NOMO-1 treated with dmso at 0.1 percent for 144 hours (cell line): ENCODE measurements around the gene RUSF1.
A peak's percentile ranks its signal among the peaks of the same experiment; 100 is the strongest.
"Not testable (repeated sequence)": the region's sequence is repeated elsewhere in the genome, so short reads cannot be mapped to it uniquely, and the experiment has no call there.

Source experiments
- DNase-seq: peaks from one replicate; lab custom pipeline; 2025; ENCODE audit not compliant: unreplicated experiment; lab: John Stamatoyannopoulos, UW

RUSF1 gene

DNA sequence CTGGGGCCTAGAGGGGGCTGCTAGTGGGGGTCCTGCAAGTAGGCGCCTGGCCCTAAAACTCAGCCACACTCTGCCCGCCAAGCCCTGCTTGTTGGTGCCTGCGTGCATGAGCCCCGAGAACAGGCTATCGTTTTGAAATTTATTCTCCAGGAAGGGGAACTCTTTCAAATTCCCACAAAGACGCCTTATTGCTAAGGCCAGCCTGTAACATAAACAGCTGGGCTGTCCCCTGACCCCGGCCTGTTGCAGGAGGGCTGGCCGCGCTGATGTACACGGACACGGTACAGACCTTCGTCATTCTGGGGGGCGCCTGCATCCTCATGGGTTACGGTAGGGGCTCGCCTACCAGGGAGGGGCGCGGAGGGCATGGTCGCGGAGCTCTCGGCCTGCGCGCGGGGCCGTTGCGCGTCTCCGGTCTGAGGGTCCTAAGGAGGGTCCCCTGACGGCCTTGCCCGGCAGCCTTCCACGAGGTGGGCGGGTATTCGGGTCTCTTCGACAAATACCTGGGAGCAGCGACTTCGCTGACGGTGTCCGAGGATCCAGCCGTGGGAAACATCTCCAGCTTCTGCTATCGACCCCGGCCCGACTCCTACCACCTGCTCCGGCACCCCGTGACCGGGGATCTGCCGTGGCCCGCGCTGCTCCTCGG lies 21.0 kb downstream of the RUSF1 start:
- no peak for DNase-seq

DNA sequence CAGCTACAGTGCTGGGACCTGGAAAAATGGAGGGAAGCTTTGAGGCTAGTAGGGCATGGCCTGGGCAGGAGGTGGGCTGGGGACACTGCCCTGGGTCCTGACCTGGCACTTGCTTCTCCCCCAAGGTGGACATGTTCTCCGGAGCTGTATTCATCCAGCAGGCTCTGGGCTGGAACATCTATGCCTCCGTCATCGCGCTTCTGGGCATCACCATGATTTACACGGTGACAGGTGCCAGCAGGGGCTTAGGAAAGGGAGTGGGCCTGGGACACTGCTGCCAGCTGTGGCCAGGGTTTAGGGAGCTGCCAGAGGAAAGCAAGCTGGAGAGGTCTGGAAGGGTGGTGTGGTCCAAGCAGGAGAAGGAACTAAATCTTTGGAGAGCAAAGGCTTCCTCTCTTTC lies 22.1 kb downstream of the RUSF1 start:
- no peak for DNase-seq

DNA sequence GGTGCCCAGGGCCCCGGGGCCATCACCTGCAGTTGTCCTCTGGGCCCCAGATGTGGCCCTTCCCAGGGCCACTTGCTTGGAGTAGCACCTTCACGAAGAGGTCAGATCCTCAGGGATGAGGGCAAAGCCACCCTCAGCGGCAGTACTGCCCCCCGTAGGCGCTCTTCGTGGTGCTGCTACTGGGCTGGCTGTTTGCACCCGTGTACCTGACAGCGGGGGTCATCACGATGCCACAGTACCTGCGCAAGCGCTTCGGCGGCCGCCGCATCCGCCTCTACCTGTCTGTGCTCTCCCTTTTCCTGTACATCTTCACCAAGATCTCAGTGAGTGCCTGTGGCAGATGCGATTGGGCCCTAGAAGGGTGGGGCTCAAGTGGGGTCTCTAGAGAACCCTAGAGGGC lies 22.6 kb downstream of the RUSF1 start:
- no peak for DNase-seq

DNA sequence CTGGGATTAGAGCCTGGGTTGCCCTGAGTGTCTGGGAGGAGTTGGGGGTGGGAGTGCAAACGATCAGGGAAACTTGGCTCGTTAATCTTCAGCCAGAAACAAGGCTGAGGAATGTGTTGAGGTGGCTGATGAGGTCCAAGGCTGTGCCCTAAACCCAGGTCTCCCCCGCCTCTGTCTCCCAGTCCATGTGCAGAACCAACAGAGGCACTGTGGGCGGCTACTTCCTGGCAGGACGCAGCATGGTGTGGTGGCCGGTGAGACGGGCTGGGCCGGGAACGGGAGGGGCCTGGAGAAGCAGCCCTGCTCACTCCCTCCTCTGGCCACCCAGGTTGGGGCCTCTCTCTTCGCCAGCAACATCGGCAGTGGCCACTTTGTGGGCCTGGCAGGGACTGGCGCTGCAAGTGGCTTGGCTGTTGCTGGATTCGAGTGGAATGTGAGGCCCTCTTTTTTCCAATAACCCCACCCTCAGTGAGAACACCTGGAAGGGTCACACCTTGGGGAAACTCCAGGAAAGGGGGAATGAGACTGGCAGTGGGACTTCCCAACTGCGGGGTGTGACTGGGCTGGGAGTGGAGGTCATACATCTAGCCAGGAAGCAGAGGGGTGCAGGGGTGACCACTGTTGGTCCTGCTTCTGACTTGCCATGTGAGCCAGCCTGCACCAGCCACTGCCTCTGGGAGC lies 23.6 kb downstream of the RUSF1 start:
- DNase-seq: no peak

DNA sequence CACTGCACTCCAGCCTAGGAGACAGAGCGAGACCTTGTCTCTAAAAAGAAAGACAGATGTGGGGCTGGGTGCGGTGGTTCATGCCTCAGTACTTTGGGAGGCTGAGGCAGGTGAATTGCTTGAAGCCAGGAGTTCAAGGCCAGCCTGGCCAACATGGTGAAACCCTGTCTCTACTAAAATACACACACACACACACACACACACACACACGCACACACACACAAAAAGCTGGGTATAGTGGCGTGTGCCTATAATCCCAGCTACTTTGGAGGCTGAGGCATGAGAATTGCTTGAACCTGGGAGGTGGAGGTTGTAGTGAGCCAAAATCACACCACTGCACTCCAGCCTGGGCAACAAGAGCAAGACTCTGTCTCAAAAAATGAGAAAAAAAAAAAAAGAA lies 24.1 kb downstream of the RUSF1 start:
- not testable (repeated sequence) for DNase-seq

DNA sequence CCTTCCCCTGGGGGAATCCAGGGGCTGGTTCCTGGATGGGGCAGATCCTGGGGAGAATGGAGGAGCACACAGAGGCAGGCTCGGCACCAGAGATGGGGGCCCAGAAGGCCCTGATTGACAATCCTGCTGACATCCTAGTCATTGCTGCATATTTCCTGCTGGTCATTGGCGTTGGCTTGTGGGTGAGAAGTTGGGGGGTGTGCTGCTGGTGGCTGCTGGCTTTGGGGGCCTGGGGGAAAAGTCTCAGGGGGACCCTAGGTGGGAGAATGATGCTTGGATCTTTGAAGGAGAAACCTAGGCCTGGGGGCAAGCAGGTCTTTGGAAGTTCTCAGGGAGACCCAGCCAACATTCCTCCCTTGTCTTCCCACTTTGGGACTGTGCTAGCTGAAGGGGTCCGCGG lies 25.1 kb downstream of the RUSF1 start, which contains the start of gene SLC5A2:
SLC5A2 (plus strand) TSS at position 43 of the 400 bp plus-strand sequence; CDS start at position 57, 14 bp downstream.
- no peak for DNase-seq

DNA sequence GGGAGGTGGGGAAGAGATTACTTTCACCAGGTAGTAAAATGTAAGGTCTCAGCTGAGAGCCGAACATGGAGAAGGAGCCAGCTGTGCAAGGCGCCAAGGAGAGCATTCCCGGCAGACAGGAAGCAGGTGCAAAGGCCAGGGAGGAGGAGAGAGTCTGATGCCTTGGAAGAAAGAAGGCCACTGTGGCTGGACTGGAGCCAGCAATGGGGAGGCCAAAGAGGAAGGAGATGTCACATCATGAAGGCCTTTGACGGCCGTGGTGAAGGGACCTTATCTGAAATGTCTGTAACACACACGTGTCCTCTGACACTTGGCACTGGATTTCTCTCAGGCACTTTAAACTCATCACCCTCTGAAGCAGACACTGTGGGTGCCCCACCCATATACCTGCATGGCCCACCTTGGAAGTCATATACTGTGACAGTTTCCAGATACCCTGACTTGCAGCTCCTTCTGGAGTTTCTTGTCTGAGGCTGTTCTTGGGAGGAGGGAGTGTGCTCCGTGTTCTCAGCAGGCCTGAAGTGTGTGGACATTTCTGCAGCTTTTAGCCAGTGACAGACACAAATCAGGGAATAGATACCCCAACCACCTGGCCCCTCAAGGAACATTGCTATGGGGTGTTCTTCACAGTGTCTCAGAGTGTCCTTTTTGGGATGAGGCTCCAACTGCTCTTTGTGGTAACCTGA lies 27.2 kb downstream of the RUSF1 start:
- DNase-seq: no peak

DNA sequence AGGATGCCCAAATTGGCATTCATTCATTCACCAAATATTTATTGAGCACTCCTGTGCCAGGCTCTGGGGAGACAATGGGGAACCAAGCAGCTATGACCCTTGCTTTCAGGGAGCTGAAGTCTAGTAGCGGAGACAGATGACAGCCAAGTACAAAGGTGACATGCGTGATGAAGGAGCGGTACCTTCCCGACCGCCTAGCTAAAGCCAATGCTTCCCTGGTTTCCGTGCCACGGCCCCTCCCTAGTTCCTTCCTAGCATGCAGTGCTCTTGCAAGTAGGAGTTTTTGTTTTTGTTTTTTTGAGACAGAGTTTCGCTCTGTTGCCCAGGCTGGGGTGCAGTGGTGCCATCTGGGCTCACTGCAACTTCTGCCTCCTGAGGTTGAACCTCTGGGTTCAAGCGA lies 28.4 kb downstream of the RUSF1 start:
- DNase-seq: no peak

DNA sequence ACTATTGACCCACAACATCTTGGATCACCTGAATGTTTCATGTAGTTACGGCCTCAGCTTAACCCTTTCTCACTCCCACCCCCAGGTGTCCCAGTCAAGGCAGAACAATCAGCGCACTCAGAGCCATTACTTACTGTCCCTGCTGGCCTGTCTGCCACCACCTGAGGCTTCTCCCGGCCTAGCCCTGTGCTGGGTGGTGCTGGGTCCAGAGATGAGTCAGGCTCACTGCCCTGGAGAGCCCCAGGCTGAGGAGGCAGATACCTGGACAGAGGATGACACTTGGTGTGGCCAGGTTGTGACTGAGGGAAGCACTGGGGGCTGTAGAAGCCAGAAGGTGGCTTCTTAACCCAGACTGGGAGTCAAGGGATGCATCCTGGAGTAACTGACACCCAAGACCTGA lies 29.2 kb downstream of the RUSF1 start:
- DNase-seq: no peak

DNA sequence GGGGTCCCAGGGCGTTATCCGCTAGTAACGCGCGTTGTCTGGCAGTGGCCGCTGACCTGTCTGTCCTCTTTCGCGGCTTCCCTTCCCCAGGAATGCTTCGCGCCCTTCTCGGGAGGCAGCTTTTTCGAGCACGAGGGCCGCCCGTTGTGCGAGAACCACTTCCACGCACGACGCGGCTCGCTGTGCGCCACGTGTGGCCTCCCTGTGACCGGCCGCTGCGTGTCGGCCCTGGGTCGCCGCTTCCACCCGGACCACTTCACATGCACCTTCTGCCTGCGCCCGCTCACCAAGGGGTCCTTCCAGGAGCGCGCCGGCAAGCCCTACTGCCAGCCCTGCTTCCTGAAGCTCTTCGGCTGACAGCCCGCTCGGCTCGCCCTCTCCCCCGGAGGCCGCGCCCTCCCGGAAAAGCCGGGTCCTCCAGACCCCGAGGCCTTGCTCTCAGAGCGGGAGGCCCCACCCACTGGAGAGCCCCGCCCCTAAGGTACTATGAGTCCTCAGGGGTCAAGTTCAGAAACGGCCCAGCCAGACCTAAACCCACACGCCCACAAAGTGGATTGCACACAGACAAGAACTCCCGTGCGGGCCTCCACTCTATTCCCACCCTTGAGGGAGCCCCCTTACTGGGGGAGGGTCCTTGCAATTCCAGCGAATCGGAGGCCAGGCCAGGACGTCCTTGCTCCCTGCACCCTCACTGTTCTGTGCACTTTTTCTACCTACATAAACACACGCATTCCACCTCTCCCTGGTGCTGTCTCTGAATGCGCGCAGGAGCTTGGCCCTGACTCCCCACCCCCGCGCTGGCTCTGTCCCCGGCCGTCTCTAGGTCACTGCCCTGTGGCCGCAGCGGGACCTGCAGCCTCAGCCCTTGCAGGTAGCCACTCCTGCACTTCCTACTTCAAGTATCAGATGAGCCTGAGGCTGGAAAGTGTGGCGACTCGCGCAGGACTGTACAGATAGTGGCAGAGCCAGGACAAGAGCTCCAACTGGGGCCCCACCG lies 30.7 kb downstream of the RUSF1 start:
- DNase-seq: peak; percentile 69

DNA sequence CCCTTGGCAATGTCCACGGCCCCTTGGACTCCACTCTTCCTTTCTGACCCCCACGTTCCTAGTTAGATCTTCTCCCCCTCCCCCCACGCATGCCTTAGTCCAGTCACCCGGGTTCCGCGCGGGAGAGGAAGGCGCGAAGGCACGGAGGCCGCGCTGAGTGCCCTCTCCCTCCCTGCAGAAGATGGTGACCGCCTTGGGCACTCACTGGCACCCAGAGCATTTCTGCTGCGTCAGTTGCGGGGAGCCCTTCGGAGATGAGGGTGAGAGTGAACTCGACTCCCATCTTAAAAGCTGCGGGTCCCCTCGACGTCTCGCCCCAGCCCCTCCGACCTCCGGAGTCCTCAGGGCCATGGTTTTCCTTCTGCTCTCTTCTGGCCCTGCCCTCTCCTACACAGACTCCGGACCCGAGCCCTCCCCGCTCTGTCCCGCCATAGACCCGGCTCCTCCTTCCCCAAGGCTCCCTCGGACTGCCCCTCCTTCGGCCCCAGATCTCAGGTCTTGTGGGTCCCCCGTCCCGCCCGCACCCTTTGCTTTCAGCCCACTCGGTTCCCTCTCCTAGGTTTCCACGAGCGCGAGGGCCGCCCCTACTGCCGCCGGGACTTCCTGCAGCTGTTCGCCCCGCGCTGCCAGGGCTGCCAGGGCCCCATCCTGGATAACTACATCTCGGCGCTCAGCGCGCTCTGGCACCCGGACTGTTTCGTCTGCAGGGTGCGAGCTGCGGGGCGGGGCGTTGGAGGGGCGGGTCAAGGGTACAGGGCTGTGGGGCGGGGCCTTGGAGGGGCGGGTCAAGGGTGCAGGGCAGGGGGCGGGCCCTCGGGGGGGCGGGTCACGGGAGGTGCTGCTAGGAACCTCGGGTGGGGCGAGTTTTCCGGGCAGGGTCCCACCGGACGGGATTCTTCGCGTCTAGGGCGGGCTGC lies 31.6 kb downstream of the RUSF1 start:
- DNase-seq: peak; percentile 62

DNA sequence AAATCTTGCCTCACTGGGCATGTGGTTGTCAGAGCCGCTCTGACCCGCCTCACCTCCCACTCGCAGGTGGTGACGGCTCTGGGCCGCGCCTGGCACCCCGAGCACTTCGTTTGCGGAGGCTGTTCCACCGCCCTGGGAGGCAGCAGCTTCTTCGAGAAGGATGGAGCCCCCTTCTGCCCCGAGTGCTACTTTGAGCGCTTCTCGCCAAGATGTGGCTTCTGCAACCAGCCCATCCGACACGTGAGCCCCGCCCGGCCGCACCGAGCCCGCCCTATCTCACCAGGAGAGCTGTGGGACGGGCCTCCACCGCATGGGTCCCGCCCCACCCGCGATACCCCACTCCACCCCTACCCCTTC lies 32.3 kb downstream of the RUSF1 start:
- no peak for DNase-seq

DNA sequence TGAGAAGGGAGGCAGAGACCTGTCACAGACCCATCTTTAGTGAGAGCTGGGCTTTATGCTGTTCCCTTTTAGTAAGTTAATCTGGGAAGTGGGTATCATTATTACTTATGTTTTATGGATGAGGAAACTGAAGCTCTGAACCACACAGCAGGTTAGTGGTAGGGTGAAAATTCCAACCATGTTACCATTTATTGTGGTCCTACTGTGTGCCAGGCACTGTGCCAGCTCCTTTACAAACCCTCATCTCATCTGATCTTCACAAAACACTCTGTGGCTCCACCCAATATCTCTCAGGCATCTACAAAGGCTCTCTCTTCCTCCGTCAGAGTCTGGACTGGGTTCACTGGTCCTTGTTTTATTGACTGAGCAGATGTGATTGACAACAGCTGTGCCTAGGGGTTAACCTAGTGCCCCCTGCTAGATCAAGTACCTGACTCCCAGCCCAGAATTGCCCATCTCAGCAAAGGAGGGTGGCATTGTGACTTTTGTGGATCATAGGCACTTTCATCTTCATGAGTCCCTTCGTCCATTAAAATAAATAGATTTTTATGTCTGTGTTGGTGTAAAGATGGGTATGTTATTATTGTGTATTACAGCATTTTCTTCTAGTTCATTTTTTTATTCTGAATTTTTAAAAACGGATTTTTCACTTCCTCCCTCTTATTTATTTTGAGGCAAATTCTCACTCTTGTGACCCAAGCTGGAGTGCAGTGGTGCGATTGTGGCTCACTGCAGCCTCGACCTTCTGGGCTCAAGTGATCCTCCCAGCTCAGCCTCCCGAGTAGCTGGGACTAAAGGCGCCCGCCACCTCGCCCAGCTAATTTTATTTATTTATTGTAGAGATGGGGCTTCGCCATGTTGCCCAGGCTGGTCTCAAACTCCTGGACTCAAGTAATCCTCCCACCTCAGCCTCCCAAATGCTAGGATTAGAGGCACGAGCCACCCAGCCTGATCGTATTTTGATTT lies 33.1 kb downstream of the RUSF1 start:
- DNase-seq: no peak

DNA sequence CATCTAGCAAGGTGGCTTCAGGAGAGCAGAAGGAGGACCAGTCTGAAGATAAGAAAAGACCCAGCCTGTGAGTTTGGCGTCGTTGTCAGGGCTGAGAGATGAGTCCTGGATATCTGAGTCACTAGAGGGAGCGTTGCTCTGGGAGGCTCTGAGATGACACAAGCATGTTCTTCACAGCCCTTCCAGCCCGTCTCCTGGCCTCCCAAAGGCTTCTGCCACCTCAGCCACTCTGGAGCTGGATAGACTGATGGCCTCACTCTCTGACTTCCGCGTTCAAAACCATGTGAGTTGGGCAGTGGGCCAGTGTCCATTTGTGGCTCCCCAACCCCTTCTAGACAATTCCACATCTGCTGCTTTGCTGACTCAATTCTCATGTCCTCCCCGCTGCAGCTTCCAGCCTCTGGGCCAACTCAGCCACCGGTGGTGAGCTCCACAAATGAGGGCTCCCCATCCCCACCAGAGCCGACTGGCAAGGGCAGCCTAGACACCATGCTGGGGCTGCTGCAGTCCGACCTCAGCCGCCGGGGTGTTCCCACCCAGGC lies 33.9 kb downstream of the RUSF1 start:
- no peak for DNase-seq

DNA sequence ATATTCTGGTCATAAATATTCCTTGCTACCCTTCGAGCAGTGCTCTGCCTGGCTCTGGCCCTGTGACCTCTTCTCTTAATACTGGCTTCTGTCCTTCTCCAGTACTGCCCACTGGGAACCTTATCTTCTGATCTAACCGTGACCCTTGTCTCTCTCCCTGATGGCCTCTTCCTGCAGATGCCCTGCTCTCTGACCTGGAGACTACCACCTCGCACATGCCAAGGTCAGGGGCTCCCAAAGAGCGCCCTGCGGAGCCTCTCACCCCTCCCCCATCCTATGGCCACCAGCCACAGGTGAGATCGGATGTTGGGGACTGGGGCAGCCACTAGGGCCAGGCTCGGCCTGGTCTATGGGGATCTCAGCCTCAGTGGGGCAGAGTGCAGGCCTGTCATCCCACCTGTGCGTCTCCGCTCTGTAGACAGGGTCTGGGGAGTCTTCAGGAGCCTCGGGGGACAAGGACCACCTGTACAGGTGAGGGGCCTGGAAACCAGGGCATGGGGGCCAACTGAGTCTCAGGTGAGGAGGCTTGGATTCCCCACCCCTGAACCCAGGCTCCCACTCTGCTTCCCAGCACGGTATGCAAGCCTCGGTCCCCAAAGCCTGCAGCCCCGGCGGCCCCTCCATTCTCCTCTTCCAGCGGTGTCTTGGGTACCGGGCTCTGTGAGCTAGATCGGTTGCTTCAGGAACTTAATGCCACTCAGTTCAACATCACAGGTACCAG lies 34.8 kb downstream of the RUSF1 start:
- DNase-seq: no peak

DNA sequence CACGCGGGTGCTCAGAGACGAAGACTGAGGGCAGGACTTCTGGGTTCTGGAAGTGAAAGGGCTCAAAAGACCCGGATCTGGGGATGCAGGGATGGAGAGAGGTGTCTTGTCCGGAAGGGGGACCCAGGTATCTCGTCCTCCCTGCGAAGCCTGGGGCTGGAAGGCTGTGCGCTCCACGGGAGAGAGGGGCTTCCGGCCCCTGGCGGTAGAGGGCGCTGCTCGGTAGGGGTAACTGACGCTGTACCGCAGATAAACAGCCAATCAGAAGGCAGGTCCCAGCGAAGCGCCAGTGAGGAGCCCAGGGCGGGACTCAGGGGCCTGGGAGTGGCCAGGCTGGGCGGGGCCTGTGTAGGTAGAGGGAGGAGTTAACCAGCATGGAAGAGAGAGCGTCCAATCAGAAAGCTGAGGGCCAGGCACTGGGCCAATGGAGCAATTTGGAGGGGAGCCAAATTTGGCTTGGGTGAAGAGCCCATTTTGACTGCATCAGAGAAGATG lies 35.4 kb downstream of the RUSF1 start:
- no peak for DNase-seq

DNA sequence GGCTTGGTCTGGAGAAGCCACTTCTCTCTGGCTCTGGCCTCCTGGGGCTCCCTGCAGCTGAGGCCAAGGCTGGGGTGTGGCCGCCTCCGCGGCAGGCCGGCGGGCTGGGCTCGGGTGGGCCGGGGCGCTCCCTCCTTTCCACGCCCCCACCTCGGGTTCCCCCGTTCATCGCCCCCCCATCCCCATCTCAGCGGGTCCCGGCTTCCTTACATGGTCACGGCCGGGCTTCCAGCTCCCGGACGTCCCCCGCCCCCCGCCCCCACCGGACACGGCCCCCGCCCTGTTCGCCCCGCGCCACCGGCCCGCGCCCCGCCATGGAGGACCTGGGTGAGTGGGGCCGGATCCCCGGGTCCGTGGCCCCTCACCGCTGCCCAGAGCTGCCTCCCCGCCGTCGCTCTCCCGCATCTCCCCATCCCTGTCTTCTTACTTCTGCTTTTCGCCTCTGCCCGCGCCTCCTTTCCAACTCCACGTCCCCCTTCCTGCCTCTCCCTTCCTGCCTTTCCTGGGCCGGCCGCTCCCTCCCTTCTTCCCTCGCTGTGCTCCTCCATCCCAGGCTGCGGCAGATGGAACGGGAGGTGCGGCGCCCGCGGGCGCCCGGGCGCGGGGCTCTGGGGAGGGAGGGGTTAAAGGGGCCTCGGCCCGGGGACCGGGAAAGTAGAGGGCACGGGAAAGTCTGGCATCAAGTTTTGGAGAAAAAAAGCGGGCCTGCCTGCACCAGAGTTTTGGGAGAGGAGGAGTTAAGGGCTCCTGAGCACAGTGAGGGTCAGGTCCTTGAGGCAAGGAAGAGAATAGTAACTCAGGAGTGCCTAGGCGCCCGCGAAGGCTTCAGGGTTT lies 36.1 kb downstream of the RUSF1 start, which contains the start of gene TGFB1I1:
TGFB1I1 (plus strand) TSS at position 278 of the 834 bp plus-strand sequence; CDS start at position 315, 37 bp downstream.
- DNase-seq: no peak
